HL-60/S4 treated with phorbol 12-myristate 13-acetate at 8.2 ng/mL for 4 days and 3 days (cell line): Measurements from ENCODE around the gene DCST2.

Source experiments
- in situ Hi-C: fragments of 300-500 bp; cut with MboI; formaldehyde crosslinking; loops from 2 replicates; pipeline ENCODE4 v1.15.0; 2022; ENCODE audit warnings: low sequenced_read_pairs

The DCST2 gene

GRCh38 chr1:155070158-155070621 is 36.6 kb upstream of the DCST2 start:
- in situ Hi-C loops, result no loop called here

GRCh38 chr1:155069551-155070157 is 36.1 kb upstream of the DCST2 start:
- in situ Hi-C loops, result no loop called here

GRCh38 chr1:155068599-155068998 is 35.0 kb upstream of the DCST2 start:
- in situ Hi-C loops, result no loop called here

- in situ Hi-C loops, result no loop called here
Measured at GRCh38 chr1:155066777-155067176, 33.2 kb upstream of the DCST2 start.

GRCh38 chr1:155064832-155065429 is 31.4 kb upstream of the DCST2 start:
- in situ Hi-C loops, result no loop called here

- in situ Hi-C loops, result no loop called here
Measured at GRCh38 chr1:155064111-155064831, 30.7 kb upstream of the DCST2 start.

GRCh38 chr1:155063550-155064110 is 30.0 kb upstream of the DCST2 start, which contains the start of gene EFNA4:
Gene EFNA4 (plus strand): TSS chr1:155063740. CDS start chr1:155063824, 84 bp downstream.
- in situ Hi-C loops, result no loop called here

- in situ Hi-C loops, result no loop called here
Measured at GRCh38 chr1:155062702-155063411, 29.3 kb upstream of the DCST2 start.

GRCh38 chr1:155062151-155062686 is 28.6 kb upstream of the DCST2 start:
- in situ Hi-C loops, result no loop called here

- in situ Hi-C loops, result no loop called here
Measured at GRCh38 chr1:155061381-155062150, 28.0 kb upstream of the DCST2 start.

GRCh38 chr1:155060736-155061135 is 27.2 kb upstream of the DCST2 start:
- in situ Hi-C loops, result no loop called here

- in situ Hi-C loops, result no loop called here
Measured at GRCh38 chr1:155057788-155058211, 24.2 kb upstream of the DCST2 start.

- in situ Hi-C loops, result no loop called here
Measured at GRCh38 chr1:155057104-155057503, 23.5 kb upstream of the DCST2 start.

GRCh38 chr1:155053531-155054105 is 20.0 kb upstream of the DCST2 start:
- in situ Hi-C loops, result no loop called here

GRCh38 chr1:155052439-155053395 is 19.1 kb upstream of the DCST2 start:
- in situ Hi-C loops, result no loop called here

- in situ Hi-C loops, result no loop called here
Measured at GRCh38 chr1:155051777-155052398, 18.3 kb upstream of the DCST2 start.

GRCh38 chr1:155051342-155051776 is 17.8 kb upstream of the DCST2 start:
- in situ Hi-C loops, result no loop called here
